ENCODE data around the gene XRCC1. TPM values are rescaled to one million over a fixed set of nuclear protein-coding genes. Genes with fewer than 3 reads are reported as not detected.

Gene XRCC1
- total RNA-seq, 1 experiment from 2014 or later = 37.4 TPM

DNA sequence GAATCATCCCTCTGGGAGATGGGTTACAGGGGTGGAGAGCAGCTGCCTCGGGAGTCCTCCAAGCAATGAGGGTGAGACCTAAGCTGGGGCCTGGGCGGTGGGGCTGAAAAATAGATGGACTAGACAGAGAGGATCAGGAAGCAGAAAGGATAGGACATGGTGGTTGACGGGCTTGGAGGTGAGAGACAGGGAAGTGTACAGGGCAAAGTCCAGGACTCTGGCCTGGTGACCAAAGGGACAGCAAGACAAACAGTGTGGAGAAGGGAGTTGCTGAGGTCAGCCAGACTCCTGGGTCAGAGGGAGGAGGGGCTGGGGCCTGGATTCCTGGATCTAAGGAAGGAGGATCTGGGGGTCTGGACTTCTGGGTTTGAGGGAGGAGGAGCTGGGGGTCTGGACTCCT is 76.3 kb downstream of the XRCC1 start:
- DNase-seq (ENCODE audit: low read depth, low spot score) (no peak), ATAC-seq (no peak)
- BruUV-seq (replicated peaks) = no TSS peak
- RAD21 ChIA-PET (ENCODE audit: low non-redundant PET in 1 of 2, low total read pairs in 2 of 2, uncharacterized antibody in 2 of 2, unreplicated experiment in 2 of 2) = no interaction called here
- intact Hi-C loops (cut with micrococcal nuclease) = no loop called here
- POLR2A ChIA-PET = no interaction called here
- Histone ChIP-seq H3K9me3 (ENCODE audit: control insufficient read depth in 1 of 2, insufficient read depth in 1 of 2, low read depth in 1 of 2, low read length in 2 of 2) (no peaks in the 10 kb centered on the region), H2AFZ (ENCODE audit: low read depth, low read length, poor library complexity, severe bottlenecking) (no peak overlapping the region), H3K4me2 (ENCODE audit: low read length) (no peak overlapping the region), H3K27ac (ENCODE audit: low read depth, low read length) (no peak overlapping the region), H3K4me3 (replicated peaks in 1 of 2; ENCODE audit: low read depth in 1 of 2, low read length in 2 of 2) (no peak overlapping the region), H3K9ac (ENCODE audit: low read length) (no peak overlapping the region), H3K36me3 (ENCODE audit: control insufficient read depth in 1 of 2, insufficient read depth in 2 of 2, low read length in 2 of 2) (peaks cover 0 to 5% of the 10 kb centered on the region in 2 experiments; a peak in 1 of 4 replicates), H3K9me2 (ENCODE audit: insufficient read depth) (no peaks in the 10 kb centered on the region), H3K4me1 (ENCODE audit: control insufficient read depth in 1 of 2, insufficient read depth in 2 of 2, low read length in 2 of 2) (peaks cover 4 to 8% of the 10 kb centered on the region in 2 experiments; a peak in 2 of 4 replicates), H4K20me1 (ENCODE audit: insufficient read depth) (no peaks in the 10 kb centered on the region), H3K79me2 (ENCODE audit: insufficient read depth, low read length) (no peaks in the 10 kb centered on the region), H3K27me3 (ENCODE audit: insufficient read depth, low read length) (no peaks in the 10 kb centered on the region)
- TF ChIP-seq, protein P1, sequence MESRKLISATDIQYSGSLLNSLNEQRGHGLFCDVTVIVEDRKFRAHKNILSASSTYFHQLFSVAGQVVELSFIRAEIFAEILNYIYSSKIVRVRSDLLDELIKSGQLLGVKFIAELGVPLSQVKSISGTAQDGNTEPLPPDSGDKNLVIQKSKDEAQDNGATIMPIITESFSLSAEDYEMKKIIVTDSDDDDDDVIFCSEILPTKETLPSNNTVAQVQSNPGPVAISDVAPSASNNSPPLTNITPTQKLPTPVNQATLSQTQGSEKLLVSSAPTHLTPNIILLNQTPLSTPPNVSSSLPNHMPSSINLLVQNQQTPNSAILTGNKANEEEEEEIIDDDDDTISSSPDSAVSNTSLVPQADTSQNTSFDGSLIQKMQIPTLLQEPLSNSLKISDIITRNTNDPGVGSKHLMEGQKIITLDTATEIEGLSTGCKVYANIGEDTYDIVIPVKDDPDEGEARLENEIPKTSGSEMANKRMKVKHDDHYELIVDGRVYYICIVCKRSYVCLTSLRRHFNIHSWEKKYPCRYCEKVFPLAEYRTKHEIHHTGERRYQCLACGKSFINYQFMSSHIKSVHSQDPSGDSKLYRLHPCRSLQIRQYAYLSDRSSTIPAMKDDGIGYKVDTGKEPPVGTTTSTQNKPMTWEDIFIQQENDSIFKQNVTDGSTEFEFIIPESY (IDR thresholded peaks at IDR 0.05; ENCODE audit: extremely low read depth, insufficient replicate concordance, low read length) = no peak
- no peak for TF ChIP-seq ELF1 (IDR thresholded peaks at IDR 0.05; ENCODE audit: borderline replicate concordance, low read depth)
- TF ChIP-seq, protein P2, sequence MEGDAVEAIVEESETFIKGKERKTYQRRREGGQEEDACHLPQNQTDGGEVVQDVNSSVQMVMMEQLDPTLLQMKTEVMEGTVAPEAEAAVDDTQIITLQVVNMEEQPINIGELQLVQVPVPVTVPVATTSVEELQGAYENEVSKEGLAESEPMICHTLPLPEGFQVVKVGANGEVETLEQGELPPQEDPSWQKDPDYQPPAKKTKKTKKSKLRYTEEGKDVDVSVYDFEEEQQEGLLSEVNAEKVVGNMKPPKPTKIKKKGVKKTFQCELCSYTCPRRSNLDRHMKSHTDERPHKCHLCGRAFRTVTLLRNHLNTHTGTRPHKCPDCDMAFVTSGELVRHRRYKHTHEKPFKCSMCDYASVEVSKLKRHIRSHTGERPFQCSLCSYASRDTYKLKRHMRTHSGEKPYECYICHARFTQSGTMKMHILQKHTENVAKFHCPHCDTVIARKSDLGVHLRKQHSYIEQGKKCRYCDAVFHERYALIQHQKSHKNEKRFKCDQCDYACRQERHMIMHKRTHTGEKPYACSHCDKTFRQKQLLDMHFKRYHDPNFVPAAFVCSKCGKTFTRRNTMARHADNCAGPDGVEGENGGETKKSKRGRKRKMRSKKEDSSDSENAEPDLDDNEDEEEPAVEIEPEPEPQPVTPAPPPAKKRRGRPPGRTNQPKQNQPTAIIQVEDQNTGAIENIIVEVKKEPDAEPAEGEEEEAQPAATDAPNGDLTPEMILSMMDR (IDR thresholded peaks at IDR 0.05 in 2 of 3, conservative IDR thresholded peaks at IDR 0.05 in 1 of 3; ENCODE audit: borderline replicate concordance in 1 of 3, insufficient read depth in 1 of 3, low read depth in 2 of 3, low read length in 2 of 3) = no peak
- no peak for TF ChIP-seq EZH2phosphoT487 (IDR thresholded peaks at IDR 0.05; ENCODE audit: borderline replicate concordance)
- TF ChIP-seq RAD21 (IDR thresholded peaks at IDR 0.05; ENCODE audit: low read depth) = no peak
- no peak for TF ChIP-seq EGR1 (IDR thresholded peaks at IDR 0.05; ENCODE audit: low read depth)
- TF ChIP-seq TCF7L2 (IDR thresholded peaks at IDR 0.05; ENCODE audit: borderline replicate concordance, extremely low read depth, insufficient read depth, insufficient read length) = no peak
- TF ChIP-seq EZH2 (IDR thresholded peaks at IDR 0.05) = no peak
- TF ChIP-seq SRF (IDR thresholded peaks at IDR 0.05; ENCODE audit: low read depth) = no peak
- CTCF ChIA-PET = no interaction called here

All from HCT116 (cell line).